ENCODE data around the gene GAA.

The GAA gene

GRCh38 chr17:80160536-80160935, 59.2 kb downstream of the GAA start:
- H3K27me3 ChIP-seq (ENCODE audit: control insufficient read depth in 2 of 2, insufficient read depth in 2 of 2, low read length in 2 of 2): no peaks in the 10 kb centered on the region

GRCh38 chr17:80163336-80163735, 62.0 kb downstream of the GAA start:
- Histone ChIP-seq H3K27ac (ENCODE audit: low read depth in 2 of 2, low read length in 2 of 2) (no peak overlapping the region), H3K4me3 (ENCODE audit: low read length in 2 of 2) (no peak overlapping the region), H3K27me3 (ENCODE audit: control insufficient read depth in 2 of 2, insufficient read depth in 2 of 2, low read length in 2 of 2) (no peaks in the 10 kb centered on the region), H3K36me3 (ENCODE audit: control insufficient read depth in 2 of 2, insufficient read depth in 2 of 2, low read length in 2 of 2) (no peaks in the 10 kb centered on the region), H3K4me1 (ENCODE audit: control insufficient read depth in 2 of 2, insufficient read depth in 2 of 2, low read length in 2 of 2) (no peaks in the 10 kb centered on the region), H3K9me3 (ENCODE audit: control insufficient read depth in 2 of 2, low read length in 2 of 2) (no peaks in the 10 kb centered on the region), H3K9ac (ENCODE audit: low read depth in 1 of 2, low read length in 2 of 2) (no peak overlapping the region)

More at GRCh38 chr17:80160536-80160935, 59.2 kb downstream of the GAA start:
- Histone ChIP-seq H3K4me1 (ENCODE audit: control insufficient read depth in 2 of 2, insufficient read depth in 2 of 2, low read length in 2 of 2) (no peaks in the 10 kb centered on the region), H3K4me3 (ENCODE audit: low read length in 2 of 2) (no peak overlapping the region), H3K9ac (ENCODE audit: low read depth in 1 of 2, low read length in 2 of 2) (no peak overlapping the region), H3K9me3 (ENCODE audit: control insufficient read depth in 2 of 2, low read length in 2 of 2) (no peaks in the 10 kb centered on the region), H3K36me3 (ENCODE audit: control insufficient read depth in 2 of 2, insufficient read depth in 2 of 2, low read length in 2 of 2) (no peaks in the 10 kb centered on the region), H3K27ac (ENCODE audit: low read depth in 2 of 2, low read length in 2 of 2) (no peak overlapping the region)

GRCh38 chr17:80164185-80164584, 62.8 kb downstream of the GAA start:
- no peak overlapping the region for H3K4me3 ChIP-seq (ENCODE audit: low read length in 2 of 2)
- H3K4me1 ChIP-seq (ENCODE audit: control insufficient read depth in 2 of 2, insufficient read depth in 2 of 2, low read length in 2 of 2): no peaks in the 10 kb centered on the region
- no peaks in the 10 kb centered on the region for H3K27me3 ChIP-seq (ENCODE audit: control insufficient read depth in 2 of 2, insufficient read depth in 2 of 2, low read length in 2 of 2)
- no peaks in the 10 kb centered on the region for H3K9me3 ChIP-seq (ENCODE audit: control insufficient read depth in 2 of 2, low read length in 2 of 2)
- no peaks in the 10 kb centered on the region for H3K36me3 ChIP-seq (ENCODE audit: control insufficient read depth in 2 of 2, insufficient read depth in 2 of 2, low read length in 2 of 2)
- no peak overlapping the region for H3K9ac ChIP-seq (ENCODE audit: low read depth in 1 of 2, low read length in 2 of 2)
- H3K27ac ChIP-seq (ENCODE audit: low read depth in 2 of 2, low read length in 2 of 2): no peak overlapping the region

GRCh38 chr17:80166446-80166845, 65.1 kb downstream of the GAA start:
- Histone ChIP-seq H3K27me3 (ENCODE audit: control insufficient read depth in 2 of 2, insufficient read depth in 2 of 2, low read length in 2 of 2) (peaks cover 0 to 3% of the 10 kb centered on the region in 2 donors), H3K27ac (ENCODE audit: low read depth in 2 of 2, low read length in 2 of 2) (no peak overlapping the region), H3K4me3 (ENCODE audit: low read length in 2 of 2) (no peak overlapping the region), H3K36me3 (ENCODE audit: control insufficient read depth in 2 of 2, insufficient read depth in 2 of 2, low read length in 2 of 2) (no peaks in the 10 kb centered on the region), H3K9ac (ENCODE audit: low read depth in 1 of 2, low read length in 2 of 2) (no peak overlapping the region), H3K9me3 (ENCODE audit: control insufficient read depth in 2 of 2, low read length in 2 of 2) (no peaks in the 10 kb centered on the region), H3K4me1 (ENCODE audit: control insufficient read depth in 2 of 2, insufficient read depth in 2 of 2, low read length in 2 of 2) (no peaks in the 10 kb centered on the region)

- Histone ChIP-seq H3K27me3 (ENCODE audit: control insufficient read depth in 2 of 2, insufficient read depth in 2 of 2, low read length in 2 of 2) (peaks cover 0 to 3% of the 10 kb centered on the region in 2 donors), H3K9me3 (ENCODE audit: control insufficient read depth in 2 of 2, low read length in 2 of 2) (no peaks in the 10 kb centered on the region), H3K9ac (ENCODE audit: low read depth in 1 of 2, low read length in 2 of 2) (no peak overlapping the region), H3K27ac (ENCODE audit: low read depth in 2 of 2, low read length in 2 of 2) (no peak overlapping the region), H3K4me1 (ENCODE audit: control insufficient read depth in 2 of 2, insufficient read depth in 2 of 2, low read length in 2 of 2) (no peaks in the 10 kb centered on the region), H3K36me3 (ENCODE audit: control insufficient read depth in 2 of 2, insufficient read depth in 2 of 2, low read length in 2 of 2) (no peaks in the 10 kb centered on the region), H3K4me3 (ENCODE audit: low read length in 2 of 2) (no peak overlapping the region)
Observed at GRCh38 chr17:80168371-80168770, 67.0 kb downstream of the GAA start.

- H3K9ac ChIP-seq (ENCODE audit: low read depth in 1 of 2, low read length in 2 of 2): no peak overlapping the region
- no peak overlapping the region for H3K27ac ChIP-seq (ENCODE audit: low read depth in 2 of 2, low read length in 2 of 2)
- peaks cover 0 to 3% of the 10 kb centered on the region in 2 donors for H3K27me3 ChIP-seq (ENCODE audit: control insufficient read depth in 2 of 2, insufficient read depth in 2 of 2, low read length in 2 of 2)
- H3K4me1 ChIP-seq (ENCODE audit: control insufficient read depth in 2 of 2, insufficient read depth in 2 of 2, low read length in 2 of 2): no peaks in the 10 kb centered on the region
- no peaks in the 10 kb centered on the region for H3K9me3 ChIP-seq (ENCODE audit: control insufficient read depth in 2 of 2, low read length in 2 of 2)
- no peak overlapping the region for H3K4me3 ChIP-seq (ENCODE audit: low read length in 2 of 2)
- H3K36me3 ChIP-seq (ENCODE audit: control insufficient read depth in 2 of 2, insufficient read depth in 2 of 2, low read length in 2 of 2): no peaks in the 10 kb centered on the region
Observed at GRCh38 chr17:80169107-80169506, 67.7 kb downstream of the GAA start.

All from mucosa of rectum (tissue), 2 donors.